MM.1S (cell line): Measurements from ENCODE around the gene KRTAP4-11.
"Not testable (repeated sequence)": the region's sequence is repeated elsewhere in the genome, so short reads cannot be mapped to it uniquely, and the experiment has no call there.

ENCODE experiments used
- DNase-seq: peaks from one replicate; pipeline ENCODE4 v3.0.0-alpha.2; 2015
- H2AFZ ChIP-seq: fragments of 300-600 bp; sonication (generic); 2 replicates; pipeline ENCODE4 v1.6.0; 2016; ENCODE audit warnings: antibody characterized with exemption, low read length
- H3F3A ChIP-seq: fragments of 300-600 bp; sonication (generic); 2 replicates; pipeline ENCODE4 v1.6.1; 2016; ENCODE audit warnings: mild to moderate bottlenecking, antibody characterized with exemption, low read length, moderate library complexity, mixed read lengths; ENCODE audit not compliant: insufficient read depth
- H3K27ac ChIP-seq: fragments of 300-600 bp; sonication (generic); 2 replicates; pipeline ENCODE4 v1.5.1; 2016; ENCODE audit warnings: mild to moderate bottlenecking, low read length
- H3K27me3 ChIP-seq: fragments of 300-600 bp; sonication (generic); replicated peaks from 2 replicates; pipeline ENCODE4 v1.6.0; 2016; ENCODE audit warnings: low read length; ENCODE audit not compliant: insufficient read depth
- H3K36me3 ChIP-seq: fragments of 300-600 bp; sonication (generic); replicated peaks from 2 replicates; pipeline ENCODE4 v1.6.1; 2016; ENCODE audit warnings: mild to moderate bottlenecking, low read length, mixed read lengths; ENCODE audit not compliant: insufficient read depth
- H3K4me1 ChIP-seq: fragments of 300-600 bp; sonication (generic); 2 replicates; pipeline ENCODE4 v1.6.1; 2016; ENCODE audit warnings: low read length, mixed read lengths
- H3K4me2 ChIP-seq: fragments of 300-600 bp; sonication (generic); 2 replicates; pipeline ENCODE4 v1.6.0; 2016; ENCODE audit warnings: low read depth, low read length
- H3K4me3 ChIP-seq: fragments of 300-600 bp; sonication (generic); 2 replicates; pipeline ENCODE4 v1.5.1; 2016; ENCODE audit warnings: low read length, mixed read lengths
- H3K79me2 ChIP-seq: fragments of 300-600 bp; sonication (generic); 2 replicates; pipeline ENCODE4 v1.6.1; 2016; ENCODE audit warnings: mixed run types, low read length, mixed read lengths
- H3K9ac ChIP-seq: fragments of 300-600 bp; sonication (generic); 2 replicates; pipeline ENCODE4 v1.6.1; 2016; ENCODE audit warnings: low read length, mixed read lengths
- H3K9me2 ChIP-seq: fragments of 300-600 bp; sonication (generic); replicated peaks from 2 replicates; pipeline ENCODE4 v1.6.1; 2016; ENCODE audit warnings: mild to moderate bottlenecking, low read length, mixed read lengths; ENCODE audit not compliant: insufficient read depth
- H3K9me3 ChIP-seq: fragments of 300-600 bp; sonication (generic); replicated peaks from 2 replicates; pipeline ENCODE4 v1.6.1; 2016; ENCODE audit warnings: mild to moderate bottlenecking, low read length, mixed read lengths; ENCODE audit not compliant: insufficient read depth
- H4K20me1 ChIP-seq: fragments of 300-600 bp; sonication (generic); 2 replicates; pipeline ENCODE4 v1.6.1; 2016; ENCODE audit warnings: mild to moderate bottlenecking, low read length, moderate library complexity, mixed read lengths; ENCODE audit not compliant: insufficient read depth
- CTCF ChIP-seq: fragments of 300-600 bp; sonication (generic); IDR thresholded peaks from 2 replicates; pipeline ENCODE4 v1.5.1; 2016; ENCODE audit warnings: antibody characterized with exemption, low read length, mixed read lengths
- EZH2 ChIP-seq: fragments of 300-600 bp; sonication (generic); optimal IDR thresholded peaks from 2 replicates; pipeline ENCODE3; 2017; ENCODE audit warnings: low read depth, mild to moderate bottlenecking, antibody characterized with exemption, low read length, mixed read lengths
- EZH2phosphoT487 ChIP-seq: fragments of 300-600 bp; sonication (generic); IDR thresholded peaks from 2 replicates; pipeline ENCODE4 v1.6.1; 2018; ENCODE audit warnings: antibody characterized with exemption, low read length

KRTAP4-11 gene

GRCh38 chr17:41141361-41141760 lies 23.2 kb upstream of the KRTAP4-11 start:
- no peak for DNase-seq
- Histone ChIP-seq H3K9ac (no peak overlapping the region), H3K27me3 (no peaks in the 10 kb centered on the region), H3F3A (no peaks in the 10 kb centered on the region), H3K9me2 (no peaks in the 10 kb centered on the region), H2AFZ (no peak overlapping the region), H3K79me2 (no peaks in the 10 kb centered on the region), H3K4me1 (no peaks in the 10 kb centered on the region), H4K20me1 (no peaks in the 10 kb centered on the region), H3K4me3 (no peak overlapping the region), H3K4me2 (no peak overlapping the region), H3K36me3 (no peaks in the 10 kb centered on the region), H3K27ac (no peak overlapping the region), H3K9me3 (no peaks in the 10 kb centered on the region)
- TF ChIP-seq CTCF (no peak), EZH2 (no peak), EZH2phosphoT487 (no peak)

- H3K27ac ChIP-seq: no peak within 1 kb of the TSS
- no peak for DNase-seq
- no peak within 1 kb of the TSS for H3K9ac ChIP-seq
- H3K9me3 ChIP-seq: no peaks in the 10 kb centered on the region
- no peaks in the 10 kb centered on the region for H3K27me3 ChIP-seq
- no peaks in the 10 kb centered on the region for H3K9me2 ChIP-seq
- H3F3A ChIP-seq: no peaks in the 10 kb centered on the region
- H3K79me2 ChIP-seq: no peaks in the 10 kb centered on the region
- no peak within 1 kb of the TSS for H2AFZ ChIP-seq
- H4K20me1 ChIP-seq: no peaks in the 10 kb centered on the region
- H3K36me3 ChIP-seq: no peaks in the 10 kb centered on the region
- no peaks in the 10 kb centered on the region for H3K4me1 ChIP-seq
- H3K4me2 ChIP-seq: no peak within 1 kb of the TSS
- TF ChIP-seq EZH2phosphoT487 (no peak), CTCF (no peak), EZH2 (no peak)
- H3K4me3 ChIP-seq: no peak within 1 kb of the TSS
These were observed 22.4 kb upstream of the KRTAP4-11 start, which contains the start of gene KRTAP4-6 for GRCh38 chr17:41140360-41141131. TSS of gene KRTAP4-6 (minus strand) at chr17:41140544. CDS start at chr17:41140487, 57 bp downstream.

- not testable (repeated sequence) for H3K9ac ChIP-seq, H2AFZ ChIP-seq, H3K4me2 ChIP-seq, H3K9me3 ChIP-seq, DNase-seq, H3K27me3 ChIP-seq, H3K9me2 ChIP-seq, H3K4me1 ChIP-seq, H3K27ac ChIP-seq, H3K4me3 ChIP-seq, H3K36me3 ChIP-seq, H3F3A ChIP-seq, H3K79me2 ChIP-seq, H4K20me1 ChIP-seq
These were observed 21.7 kb upstream of the KRTAP4-11 start for GRCh38 chr17:41139865-41140264.
